ENCODE measurements around the gene PRRC2B.

Gene PRRC2B

DNA sequence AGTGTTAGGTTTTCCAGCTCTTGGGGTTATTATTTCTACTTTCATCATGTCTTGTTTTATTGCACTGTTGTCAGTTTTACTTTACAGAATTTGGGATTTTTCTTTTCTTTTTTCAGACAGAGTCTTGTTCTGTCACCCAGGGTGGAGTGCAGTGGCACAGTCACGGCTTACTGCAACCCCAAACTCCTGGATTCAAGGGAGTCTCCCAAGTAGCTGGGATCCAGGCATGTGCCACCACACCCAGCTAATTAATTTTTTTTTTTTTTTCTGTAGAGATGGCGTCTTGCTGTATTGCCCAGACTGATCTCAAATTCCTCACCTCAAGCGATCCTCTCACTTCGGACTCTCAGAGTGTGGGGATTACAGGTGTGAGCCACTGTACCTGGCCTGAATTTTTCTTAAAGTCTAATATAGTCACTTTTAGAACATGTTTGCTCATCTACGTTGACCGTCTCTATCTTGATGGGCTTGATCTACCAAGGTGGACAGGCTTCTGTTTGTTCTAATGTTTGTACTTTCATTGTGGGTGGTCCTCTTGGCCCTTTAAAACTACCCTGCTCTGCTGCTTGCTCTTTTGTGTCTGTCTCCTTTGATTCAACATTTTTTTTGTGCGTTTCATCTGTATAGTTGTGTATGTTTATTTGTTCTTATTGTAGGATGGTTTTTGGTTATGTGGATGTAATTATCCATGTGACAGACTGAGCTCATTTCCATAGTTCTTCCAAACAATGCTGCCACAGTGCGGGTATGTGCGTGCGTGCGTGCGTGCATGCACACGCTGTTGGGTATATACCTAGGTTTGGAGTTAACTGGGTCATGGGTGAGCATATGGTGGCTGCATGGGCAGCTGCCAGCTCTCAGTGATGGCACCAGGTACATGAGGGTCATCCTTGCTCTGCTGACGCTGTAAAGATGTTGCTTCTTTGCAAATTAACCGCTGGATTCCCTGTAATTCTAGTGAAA, 18.1 kb downstream of the PRRC2B start:
- no peak for DNase-seq

DNA sequence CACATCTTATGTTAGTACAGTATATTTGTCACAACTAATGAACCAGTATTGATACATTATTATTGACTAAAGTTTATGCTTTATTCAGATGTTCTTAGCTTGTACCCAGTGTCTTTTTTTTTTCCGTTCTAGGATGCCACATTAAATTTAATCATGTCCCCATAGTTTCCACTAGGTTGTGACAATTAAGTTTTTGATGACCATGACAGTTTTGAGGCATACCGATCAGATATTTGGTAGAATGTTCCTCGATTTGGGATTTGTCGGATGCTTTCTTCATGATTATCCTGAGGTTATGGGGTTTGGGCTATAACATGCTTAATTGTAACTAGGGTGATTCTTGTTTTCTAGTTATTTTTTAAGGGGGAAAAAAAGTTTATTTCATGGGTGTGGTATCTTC, 22.6 kb downstream of the PRRC2B start:
- DNase-seq, result no peak

DNA sequence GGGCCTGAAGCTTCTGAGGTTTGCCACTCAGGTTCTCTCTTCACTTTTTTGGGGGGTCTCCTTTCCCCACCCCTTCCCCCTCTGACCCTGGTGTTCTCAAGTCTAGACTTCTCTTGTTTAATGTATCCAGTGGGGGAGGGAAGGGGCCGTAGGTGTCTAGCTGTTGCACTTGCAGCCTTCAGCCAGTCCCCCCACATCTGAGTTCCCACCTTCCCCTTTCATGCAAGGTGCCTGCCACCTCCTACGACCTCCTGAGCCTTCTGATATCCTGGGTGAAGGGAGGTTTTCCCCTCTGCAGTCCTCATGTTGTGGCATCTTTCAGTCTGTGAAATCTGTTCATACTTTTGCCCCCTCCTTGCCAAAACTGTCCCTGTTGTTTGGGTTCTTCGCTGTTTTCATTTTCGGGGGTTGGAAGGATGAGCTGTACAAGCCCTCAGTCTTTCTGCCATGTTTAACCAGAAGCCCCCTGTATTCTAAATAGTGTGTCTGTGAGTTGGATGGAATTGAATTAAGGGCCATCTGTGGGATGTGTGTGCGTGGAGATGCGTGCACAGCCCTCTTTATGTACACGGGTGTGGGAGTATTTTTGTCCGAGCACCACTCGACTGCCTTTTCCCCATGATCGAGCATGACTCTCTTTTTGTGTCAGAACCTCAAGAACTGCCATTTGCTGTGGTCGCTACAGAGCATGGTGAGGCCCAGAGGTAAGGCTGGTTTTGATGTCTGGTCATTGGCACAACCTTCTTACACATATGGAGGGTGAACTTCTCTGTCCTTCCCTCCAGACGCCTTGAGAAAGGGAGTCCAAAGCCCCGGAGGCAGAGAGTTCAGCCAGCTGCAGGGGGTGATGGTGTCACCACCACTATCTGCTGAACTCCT, 23.6 kb downstream of the PRRC2B start:
- DNase-seq, result no peak

DNA sequence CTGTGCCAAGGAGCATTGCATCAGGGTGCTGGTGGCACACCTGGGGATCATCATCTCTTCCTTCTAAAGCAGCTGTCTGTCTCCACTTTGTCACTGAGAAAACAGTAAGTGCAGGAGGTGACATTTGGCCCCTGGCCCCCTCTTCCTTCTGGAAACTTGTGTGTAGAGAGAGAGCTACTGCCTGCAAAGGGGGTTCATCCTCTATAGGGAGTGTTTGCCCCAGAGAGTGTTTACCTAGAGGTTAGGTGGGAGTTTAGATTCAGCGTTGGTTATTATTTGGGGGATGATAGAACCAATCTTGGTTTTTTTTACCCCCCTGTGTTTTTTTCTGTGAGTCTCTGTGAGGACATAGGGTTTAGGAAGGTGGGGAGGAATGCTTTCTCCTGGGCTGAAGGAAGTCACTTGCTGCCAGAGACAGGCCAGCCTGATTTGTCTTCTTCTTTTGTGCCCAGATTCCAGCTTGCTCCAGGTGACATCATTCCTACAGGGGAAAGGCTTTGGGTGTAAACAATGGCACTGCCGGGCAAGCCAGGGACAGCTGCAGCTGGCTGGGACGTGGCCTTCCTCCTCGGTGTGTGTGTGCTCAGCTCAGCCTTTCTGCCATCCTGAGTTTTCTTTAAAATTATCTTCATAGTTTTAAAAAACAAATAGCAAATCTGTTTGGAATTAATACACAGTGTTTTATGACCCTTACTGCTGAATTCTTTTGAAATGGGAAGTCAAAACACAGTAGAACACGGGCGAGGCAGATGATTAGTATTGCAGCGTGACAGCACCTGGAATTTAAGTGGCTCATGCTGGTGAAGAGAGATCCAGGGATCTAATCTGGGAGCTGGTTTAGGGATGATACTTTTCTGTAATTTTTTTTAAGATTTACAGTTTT, 24.5 kb downstream of the PRRC2B start:
- no peak for DNase-seq

- no peak for DNase-seq
Measured at GRCh38 chr9:131419026-131419614, 25.2 kb downstream of the PRRC2B start.

DNA sequence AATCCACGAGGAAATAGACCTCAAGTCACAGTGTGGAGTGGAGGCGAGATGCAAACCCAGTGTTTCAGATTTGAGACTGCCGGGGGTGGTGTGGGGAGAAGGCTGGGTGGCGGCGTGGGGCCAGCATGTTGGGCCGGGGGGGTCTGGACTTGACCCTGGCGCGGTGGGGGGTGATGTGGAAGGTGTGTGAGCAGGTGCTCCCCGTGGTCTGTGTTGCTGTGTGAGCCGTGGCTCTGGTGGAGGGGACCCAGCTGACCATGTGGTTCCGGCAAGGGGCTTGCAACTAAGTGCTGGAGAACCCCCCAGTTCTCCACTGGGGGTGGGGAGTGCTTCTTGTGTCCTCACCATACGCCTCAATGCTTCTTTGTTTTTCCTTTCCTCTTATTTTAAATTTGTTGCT, 25.8 kb downstream of the PRRC2B start:
- no peak for DNase-seq

- no peak for DNase-seq
Measured at GRCh38 chr9:131420980-131421624, 27.2 kb downstream of the PRRC2B start.

DNA sequence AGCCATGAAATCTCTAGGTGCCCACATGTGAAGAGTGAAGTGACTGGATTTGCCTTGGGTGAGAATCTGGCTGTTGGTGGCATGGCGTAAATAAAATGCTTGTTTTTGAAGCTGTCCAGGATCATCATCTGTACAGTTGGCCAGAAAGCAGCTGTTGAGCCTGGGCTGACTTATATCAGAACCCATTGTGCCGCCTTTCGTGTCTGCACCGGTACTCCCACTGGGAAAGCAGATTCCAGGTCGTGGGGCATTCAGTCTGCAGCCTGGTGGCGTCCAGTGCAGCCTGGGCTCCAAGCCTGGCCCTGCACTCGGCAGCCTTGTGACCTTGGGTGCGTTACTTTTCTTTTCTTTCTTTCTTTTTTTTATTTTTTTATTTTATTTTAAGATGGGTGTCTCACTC, 27.8 kb downstream of the PRRC2B start:
- no peak for DNase-seq

DNA sequence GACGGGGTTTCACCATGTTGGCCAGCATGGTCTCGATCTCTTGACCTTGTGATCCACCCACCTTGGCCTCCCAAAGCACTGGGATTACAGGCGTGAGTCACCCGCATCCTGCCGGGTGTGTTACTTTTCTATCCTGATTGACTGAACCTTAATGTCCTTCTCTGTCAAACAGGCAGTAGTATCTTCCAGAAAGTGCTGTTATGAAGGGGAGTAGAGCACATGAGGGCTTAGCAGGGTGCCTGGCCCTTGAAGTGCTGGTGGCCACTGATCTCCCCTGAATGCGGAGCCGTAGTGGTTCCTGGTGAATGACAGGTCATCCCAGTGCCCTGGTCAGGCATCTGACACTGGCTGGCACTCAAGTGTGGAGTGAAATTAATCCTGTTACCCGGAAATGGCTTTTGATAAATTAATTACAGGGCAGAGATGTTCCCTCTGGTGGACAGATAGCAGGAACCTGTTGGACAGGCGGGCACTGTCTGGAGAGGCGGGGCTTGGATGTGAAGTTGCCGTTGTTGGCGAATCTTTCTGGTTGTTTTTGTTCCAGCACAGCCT, 28.4 kb downstream of the PRRC2B start:
- no peak for DNase-seq

DNA sequence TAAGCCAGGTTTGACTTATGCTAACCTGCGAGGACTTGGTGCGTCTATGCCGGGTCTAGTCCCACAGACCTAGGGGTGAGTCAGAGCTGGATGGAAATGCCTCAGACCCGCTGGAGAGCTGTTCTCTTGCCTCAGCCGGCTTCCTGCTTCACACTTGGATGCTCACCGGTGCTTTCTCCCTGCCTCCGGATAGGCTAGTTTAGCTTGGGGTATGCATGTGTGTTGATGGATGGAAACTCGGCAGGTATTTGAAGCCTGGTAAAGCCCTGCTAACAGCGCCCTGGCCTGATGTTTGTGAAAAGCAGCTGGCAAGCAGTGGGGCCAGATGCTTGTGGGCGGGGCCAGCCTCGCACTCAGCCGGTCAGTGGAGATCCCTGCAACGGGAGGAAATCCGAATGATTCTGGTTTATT, 29.3 kb downstream of the PRRC2B start:
- peak; percentile 83 for DNase-seq

DNA sequence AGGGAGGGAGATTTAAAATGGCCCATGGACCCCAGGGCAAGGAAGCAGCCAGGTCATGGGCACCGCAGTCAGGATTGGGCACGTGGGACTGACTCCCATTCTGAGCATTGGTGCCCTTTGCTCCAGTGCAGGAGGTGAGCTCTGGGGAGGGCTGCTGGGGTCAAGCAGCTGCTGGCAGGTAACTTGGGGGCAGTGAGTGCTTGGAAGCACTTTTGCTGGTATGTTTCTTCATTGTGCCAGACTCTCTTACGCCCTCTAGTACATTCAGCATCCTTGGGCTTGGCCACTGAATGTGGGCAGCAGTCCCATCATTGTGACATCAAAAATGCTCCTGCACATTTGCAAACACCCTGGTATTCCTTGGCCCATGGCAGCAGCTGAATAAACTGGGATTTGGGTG, 32.7 kb downstream of the PRRC2B start:
- DNase-seq, result no peak

DNA sequence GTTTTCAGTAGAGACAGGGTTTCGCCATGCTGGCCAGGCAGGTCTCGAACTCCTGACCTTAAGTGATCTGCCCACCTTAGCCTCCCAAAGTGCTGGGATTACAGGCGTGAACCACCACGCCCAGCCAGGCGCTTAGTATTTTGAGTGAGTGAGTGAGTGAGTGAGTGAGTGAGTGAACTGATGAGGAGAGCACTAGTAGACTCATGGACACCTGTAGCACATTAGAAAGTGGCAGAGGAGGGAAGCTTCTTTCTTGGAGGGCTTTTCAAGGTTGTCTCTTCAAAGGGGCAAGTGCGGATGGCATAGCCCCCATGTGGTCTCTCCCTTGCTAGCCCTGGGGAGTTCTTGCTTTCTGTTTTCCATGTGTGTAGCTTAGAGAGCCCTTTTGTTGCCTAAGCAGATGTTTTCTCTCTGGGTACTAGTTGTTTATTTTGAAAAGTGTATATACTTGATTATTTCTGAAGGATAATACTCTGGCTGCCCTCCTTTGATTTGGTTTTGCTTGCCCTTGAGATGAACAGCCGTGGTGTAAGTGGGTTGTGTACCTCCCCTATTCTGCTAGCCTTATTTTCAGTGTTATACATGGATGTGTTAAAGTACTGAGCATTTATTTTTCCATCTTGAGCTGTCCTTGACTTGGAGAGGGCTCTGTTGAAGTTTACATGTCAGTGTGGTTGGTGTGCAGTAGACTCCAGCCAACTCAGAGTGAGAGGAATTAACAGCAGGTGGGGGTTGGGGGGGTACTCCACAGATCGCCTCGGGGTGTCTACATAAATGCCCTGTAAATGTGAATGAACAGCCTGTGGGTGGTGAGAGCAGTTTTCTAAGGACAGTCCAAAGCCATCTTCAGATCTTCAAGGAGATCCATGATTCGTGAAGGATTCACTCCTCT, 35.5 kb downstream of the PRRC2B start:
- no peak for DNase-seq

GRCh38 chr9:131432050-131432449, 38.2 kb downstream of the PRRC2B start:
- no peak for DNase-seq

- peak; percentile 95 for DNase-seq
Measured at GRCh38 chr9:131432597-131433301, 38.9 kb downstream of the PRRC2B start.

GRCh38 chr9:131433302-131433854, 39.5 kb downstream of the PRRC2B start:
- no peak for DNase-seq

- DNase-seq, result no peak
Measured at GRCh38 chr9:131434673-131435072, 40.8 kb downstream of the PRRC2B start.

DNA sequence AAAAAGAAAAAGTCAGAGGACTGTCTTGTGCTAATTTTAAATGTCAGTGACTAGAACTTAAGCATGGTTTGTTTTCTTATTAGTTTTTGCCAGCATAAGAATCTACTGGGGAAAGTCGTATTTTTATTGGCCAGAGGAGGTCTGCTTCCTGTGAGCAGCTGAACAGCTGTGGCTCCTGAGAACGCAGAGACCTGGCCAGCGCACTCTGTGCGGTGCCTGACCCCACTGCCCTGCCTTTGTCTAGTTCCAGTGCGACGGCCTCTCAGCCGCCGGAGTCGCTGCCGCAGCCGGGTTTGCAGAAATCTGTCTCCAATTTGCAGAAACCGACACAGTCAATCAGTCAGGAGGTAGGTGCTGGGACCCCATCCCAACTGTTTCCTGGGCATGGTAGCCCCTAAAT, 42.5 kb downstream of the PRRC2B start:
- DNase-seq, result no peak

DNA sequence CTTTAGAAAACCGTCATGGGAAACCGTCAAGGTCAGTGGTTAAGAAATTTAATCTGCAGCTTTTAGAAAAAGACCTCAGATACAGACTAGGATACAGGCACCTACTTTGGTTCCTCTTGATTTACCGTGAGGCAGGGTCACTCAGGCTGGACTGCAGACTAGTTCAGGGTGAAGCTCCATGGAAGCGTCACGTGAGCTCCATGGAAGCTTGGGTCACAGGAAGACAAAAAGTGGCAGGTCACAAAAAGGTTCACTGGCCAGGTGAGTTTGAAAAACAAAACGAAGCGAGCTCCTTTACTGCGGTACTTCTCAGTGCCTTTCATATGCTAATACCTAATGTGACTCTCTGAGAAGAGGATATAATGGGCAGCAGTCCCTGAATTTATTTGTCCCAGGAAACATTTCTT, 43.0 kb downstream of the PRRC2B start:
- no peak for DNase-seq

GRCh38 chr9:131438190-131438589, 44.3 kb downstream of the PRRC2B start:
- no peak for DNase-seq
